ENCODE results near the gene SSBP3.

The SSBP3 gene

GRCh38 chr1:54279457-54279856 lies 126.7 kb downstream of the SSBP3 start:
- no peak for DNase-seq

- DNase-seq: no peak
These were observed 127.2 kb downstream of the SSBP3 start for GRCh38 chr1:54278941-54279422.

- DNase-seq: no peak
These were observed 128.5 kb downstream of the SSBP3 start for GRCh38 chr1:54277451-54278341.

GRCh38 chr1:54276617-54277450 lies 129.4 kb downstream of the SSBP3 start:
- no peak for DNase-seq

DNA sequence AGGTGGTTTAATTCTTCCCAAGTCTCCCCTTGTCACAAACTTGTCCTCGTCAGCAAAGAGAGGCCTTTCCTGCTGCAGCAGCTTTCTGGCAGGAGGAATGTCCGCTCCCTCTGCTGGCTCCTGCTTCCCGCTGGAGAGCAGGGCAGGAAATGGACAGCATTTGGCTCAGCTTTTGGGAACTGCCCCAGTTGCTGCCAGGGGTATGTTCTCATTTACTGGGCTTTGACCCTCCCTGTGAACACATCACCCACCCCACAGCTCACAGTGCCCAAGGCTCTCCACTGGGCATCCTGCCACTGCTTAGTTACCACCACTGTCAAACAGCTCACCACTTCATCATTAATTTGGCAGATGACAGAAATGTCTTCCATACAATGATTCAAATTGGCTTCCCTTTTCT lies 130.8 kb downstream of the SSBP3 start:
- DNase-seq: no peak

- DNase-seq: no peak
These were observed 131.3 kb downstream of the SSBP3 start for GRCh38 chr1:54274881-54275280.

DNA sequence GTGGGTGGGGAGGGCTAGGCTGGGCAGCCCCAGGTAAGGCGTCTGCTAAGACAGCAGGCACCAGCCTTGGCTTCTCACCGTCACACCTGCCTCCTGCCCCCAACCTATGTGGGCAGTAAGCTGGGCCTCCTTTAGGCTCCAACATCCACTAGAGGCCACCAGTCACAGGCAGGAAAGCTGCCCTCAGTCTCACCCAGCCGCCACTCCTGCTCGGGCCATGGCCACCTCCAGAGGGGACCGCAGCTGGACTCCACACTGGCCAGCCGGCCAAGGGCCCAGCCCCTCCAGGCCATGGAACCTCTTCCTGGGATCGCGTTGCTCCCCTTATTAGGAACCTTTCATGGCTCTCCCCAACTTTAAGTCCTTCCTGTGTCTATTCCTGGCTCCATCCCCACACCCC lies 131.7 kb downstream of the SSBP3 start:
- no peak for DNase-seq

GRCh38 chr1:54273795-54274163 lies 132.4 kb downstream of the SSBP3 start:
- DNase-seq: no peak

DNA sequence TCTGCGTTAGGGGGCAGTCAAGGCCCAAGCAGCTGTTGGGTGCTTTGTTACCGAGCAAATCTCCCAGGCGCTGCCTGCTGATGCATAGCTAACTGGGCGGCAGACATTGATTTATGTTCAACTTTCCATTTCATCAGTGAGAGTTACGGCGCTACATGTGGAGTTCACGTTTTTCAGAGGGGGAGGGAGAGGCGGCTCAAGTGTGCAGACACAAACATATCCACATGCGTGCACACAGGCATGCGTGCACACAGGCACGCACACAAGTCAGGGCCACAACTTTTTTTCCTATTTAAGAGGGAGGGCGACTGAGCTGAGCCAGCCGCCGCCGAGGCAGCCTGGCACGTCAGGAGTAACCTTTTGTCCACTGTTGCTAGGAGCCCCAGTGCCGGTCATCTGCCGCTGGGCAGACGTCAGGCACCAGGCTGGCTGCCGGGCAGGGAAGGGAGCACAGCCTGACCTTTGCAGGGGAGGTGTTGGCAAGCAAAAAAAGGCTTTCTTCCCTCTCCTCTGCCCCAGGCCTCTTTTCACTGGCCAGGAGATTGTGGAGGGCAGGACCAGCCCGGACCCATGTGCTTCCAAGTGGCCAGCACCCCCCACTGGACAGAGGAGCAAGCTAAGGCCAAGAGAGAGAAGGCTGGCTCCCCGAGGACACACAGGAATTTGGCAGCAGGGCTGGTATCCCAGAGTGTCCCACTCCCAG lies 133.0 kb downstream of the SSBP3 start:
- no peak for DNase-seq

DNA sequence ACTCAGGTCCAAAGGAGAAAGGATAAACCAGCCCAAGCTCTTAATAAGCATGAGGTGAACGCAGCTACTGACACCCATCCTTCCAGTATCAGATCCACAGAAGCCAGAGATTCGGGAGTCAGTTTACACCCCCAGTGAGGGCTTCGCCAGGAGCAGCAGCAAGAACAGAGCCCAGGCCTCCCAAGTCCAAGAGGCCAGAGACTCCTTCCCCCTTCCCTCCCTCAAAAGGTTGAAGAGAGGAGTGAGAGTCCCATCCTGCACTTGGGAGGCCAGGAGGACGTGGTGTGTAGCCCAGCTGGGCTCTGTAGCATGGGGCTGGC lies 133.5 kb downstream of the SSBP3 start:
- no peak for DNase-seq

DNA sequence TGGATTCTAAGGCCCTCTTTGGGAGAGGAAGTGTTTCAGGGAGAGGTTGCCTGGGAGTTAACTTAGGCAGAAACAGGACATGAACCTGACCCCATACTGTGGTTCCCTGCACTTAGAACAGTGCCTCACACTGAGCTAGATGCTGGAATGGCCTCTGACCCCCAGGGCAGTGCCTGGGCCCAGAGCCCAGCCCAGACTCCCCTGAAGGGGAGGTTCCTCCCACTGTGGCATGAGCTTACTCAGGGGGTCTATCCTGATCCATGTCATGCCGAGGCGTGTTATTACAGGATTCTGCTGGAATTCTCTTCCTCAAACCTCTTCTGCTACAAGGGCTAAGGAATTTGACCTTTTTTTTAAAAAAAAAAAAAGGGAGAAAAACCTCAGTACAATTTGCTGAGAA lies 134.1 kb downstream of the SSBP3 start:
- no peak for DNase-seq

- DNase-seq: no peak
These were observed 134.9 kb downstream of the SSBP3 start for GRCh38 chr1:54271341-54271740.

- DNase-seq: no peak
These were observed 135.7 kb downstream of the SSBP3 start for GRCh38 chr1:54270543-54270942.

DNA sequence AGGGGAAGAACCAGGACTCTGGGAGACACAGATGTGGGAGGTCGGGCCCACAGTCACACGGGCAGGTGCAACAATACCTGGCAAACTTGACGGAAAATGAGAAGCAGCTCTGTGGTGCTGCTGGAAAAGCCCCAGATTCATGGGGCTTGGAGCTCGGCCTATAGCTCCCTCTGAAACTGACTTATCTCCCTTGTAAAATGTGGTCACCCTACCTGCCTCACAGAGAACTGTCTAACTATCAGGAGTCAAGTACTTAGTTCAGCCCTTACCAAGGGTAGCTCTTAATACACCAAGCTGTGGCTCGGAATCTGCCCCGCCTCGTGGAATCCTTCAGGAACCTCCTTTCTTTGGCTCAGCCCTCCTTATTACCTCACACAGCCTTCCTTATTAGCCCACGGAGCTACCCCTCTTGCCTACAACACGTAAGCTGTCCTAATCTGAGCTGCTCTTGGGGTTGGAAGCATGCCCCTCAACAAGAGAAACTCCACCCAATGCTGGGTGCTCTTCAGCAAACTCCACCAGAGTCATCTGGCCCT lies 137.4 kb downstream of the SSBP3 start:
- DNase-seq: no peak

DNA sequence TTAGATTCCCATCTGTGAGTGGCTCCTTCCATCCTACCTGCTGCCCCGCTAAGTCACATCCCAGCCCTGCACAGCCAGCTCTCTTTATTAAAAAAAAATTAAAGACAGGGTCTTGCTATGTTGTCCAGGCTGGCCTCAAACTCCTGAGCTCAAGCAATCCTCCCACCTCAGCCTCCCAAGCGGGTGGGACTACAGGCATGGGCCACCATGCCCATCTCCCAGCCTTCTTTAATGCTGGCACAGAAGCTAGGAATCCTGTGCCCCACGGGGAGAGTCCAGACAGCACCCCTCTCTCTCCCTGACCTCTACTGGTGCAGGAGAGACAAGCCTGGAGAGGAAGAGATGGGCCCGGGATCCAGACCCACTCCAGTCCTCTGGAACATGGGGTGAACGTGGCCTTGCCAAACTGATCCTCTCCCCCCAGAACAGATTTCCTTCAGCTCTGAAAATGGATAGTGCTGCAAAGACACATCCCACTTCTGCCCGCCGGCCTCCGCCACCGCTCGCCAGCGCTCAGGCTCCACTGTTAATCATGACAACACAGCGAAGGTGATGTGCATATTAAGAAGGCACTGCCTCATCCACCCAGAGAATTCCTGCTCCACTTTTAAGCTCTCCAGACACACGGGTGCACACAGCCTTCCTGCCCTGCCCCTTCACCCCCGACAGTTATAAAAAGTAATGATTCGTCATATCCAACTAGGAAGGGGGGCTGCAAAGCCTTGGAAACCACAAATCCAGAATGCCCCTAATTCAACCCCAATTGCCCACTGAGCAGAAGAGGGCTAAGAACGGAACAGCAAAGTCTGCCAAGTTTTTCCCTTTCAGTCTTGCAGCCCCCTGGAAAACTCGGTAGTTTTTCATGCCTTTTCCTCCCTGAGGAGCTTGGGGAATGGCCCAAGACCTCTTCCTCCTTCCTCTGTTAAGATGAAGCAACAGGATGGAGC lies 138.1 kb downstream of the SSBP3 start:
- no peak for DNase-seq

GRCh38 chr1:54266908-54267307 lies 139.3 kb downstream of the SSBP3 start:
- DNase-seq: no peak

GRCh38 chr1:54266195-54266594 lies 140.0 kb downstream of the SSBP3 start:
- no peak for DNase-seq

GRCh38 chr1:54265659-54266058 lies 140.5 kb downstream of the SSBP3 start:
- DNase-seq: no peak

GRCh38 chr1:54265126-54265525 lies 141.1 kb downstream of the SSBP3 start:
- DNase-seq: no peak

GRCh38 chr1:54263601-54264226 lies 142.5 kb downstream of the SSBP3 start:
- DNase-seq: no peak

DNA sequence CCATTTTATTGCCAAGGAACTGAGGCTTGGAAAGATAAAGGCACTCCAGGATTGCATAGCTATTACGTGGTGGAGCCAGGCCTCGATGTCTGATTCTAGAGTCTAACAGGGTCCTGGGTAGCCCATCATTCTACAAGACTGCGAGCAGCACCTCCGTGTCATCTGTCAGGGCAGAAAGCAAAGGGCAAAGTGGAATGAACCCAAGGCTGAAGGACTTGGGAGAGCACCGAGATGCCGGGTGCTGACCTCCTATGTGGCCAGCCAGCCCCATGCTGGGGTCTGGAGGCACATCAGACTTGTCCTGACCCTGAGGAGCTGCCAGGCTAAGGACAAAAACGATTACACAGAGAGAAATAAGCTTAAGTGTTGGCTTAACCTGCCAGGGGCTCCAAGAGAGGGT lies 143.9 kb downstream of the SSBP3 start:
- no peak for DNase-seq

DNA sequence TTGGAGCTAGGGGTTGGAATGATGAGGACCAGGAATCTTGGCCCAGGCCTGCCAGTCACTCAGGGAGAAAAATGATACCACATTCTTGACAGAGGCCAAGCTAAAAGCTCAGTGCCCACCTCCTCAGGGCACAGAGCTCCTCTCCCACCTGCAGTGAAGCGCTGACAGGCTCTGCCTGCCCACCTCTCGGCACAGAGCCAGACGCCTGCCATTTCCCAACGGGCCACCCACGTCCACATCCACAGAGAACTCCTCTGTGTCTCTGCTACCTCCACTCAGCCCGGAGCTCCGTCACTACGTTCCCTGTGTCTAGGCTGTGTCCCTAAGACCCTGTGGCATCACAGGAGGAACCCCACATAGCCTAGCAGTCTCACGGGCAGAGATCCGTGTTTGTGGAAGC lies 145.4 kb downstream of the SSBP3 start:
- no peak for DNase-seq
